Effector CD4-positive, alpha-beta T cell (primary cell): Measurements from ENCODE around the gene PSMB3.
A peak's percentile ranks its signal among the peaks of the same experiment; 100 is the strongest.
"Not testable (repeated sequence)": the region's sequence is repeated elsewhere in the genome, so short reads cannot be mapped to it uniquely, and the experiment has no call there.

Experiments used
- DNase-seq: peaks from one replicate; pipeline ENCODE4 v3.0.0-alpha.2; 2020

PSMB3 gene

GRCh38 chr17:38750044-38750311 lies 2.6 kb upstream of the PSMB3 start:
- DNase-seq = no peak

- no peak for DNase-seq
Observed at GRCh38 chr17:38750312-38751121, 2.0 kb upstream of the PSMB3 start.

- DNase-seq = no peak
Observed at GRCh38 chr17:38751144-38751807, 1.3 kb upstream of the PSMB3 start.

GRCh38 chr17:38751808-38752307 lies 683 bp upstream of the PSMB3 start:
- DNase-seq = peak; percentile 61

- no peak for DNase-seq
Observed at GRCh38 chr17:38753071-38753506, 548 bp downstream of the PSMB3 start.

- DNase-seq = no peak
Observed at GRCh38 chr17:38761612-38762011, 9.1 kb downstream of the PSMB3 start.

GRCh38 chr17:38762231-38762630 lies 9.7 kb downstream of the PSMB3 start:
- no peak for DNase-seq

- DNase-seq = no peak
Observed at GRCh38 chr17:38766341-38766740, 13.8 kb downstream of the PSMB3 start.

GRCh38 chr17:38768417-38768816 lies 15.9 kb downstream of the PSMB3 start:
- no peak for DNase-seq

GRCh38 chr17:38773258-38773657 lies 20.7 kb downstream of the PSMB3 start:
- no peak for DNase-seq

GRCh38 chr17:38777641-38778250 lies 25.2 kb downstream of the PSMB3 start:
- DNase-seq = no peak

GRCh38 chr17:38779965-38780752 lies 27.6 kb downstream of the PSMB3 start:
- DNase-seq = no peak

GRCh38 chr17:38783227-38783626 lies 30.7 kb downstream of the PSMB3 start:
- DNase-seq = no peak

- no peak for DNase-seq
Observed at GRCh38 chr17:38786372-38786771, 33.8 kb downstream of the PSMB3 start.

GRCh38 chr17:38787999-38788398 lies 35.5 kb downstream of the PSMB3 start:
- not testable (repeated sequence) for DNase-seq

GRCh38 chr17:38789185-38789584 lies 36.6 kb downstream of the PSMB3 start:
- DNase-seq = no peak

- DNase-seq = not testable (repeated sequence)
Observed at GRCh38 chr17:38790148-38790707, 37.7 kb downstream of the PSMB3 start.

- DNase-seq = no peak
Observed at GRCh38 chr17:38791162-38791561, 38.6 kb downstream of the PSMB3 start.

- no peak for DNase-seq
Observed at GRCh38 chr17:38794221-38794620, 41.7 kb downstream of the PSMB3 start.

GRCh38 chr17:38796451-38797157 lies 44.1 kb downstream of the PSMB3 start:
- DNase-seq = no peak

GRCh38 chr17:38797158-38797490 lies 44.6 kb downstream of the PSMB3 start:
- DNase-seq = no peak

GRCh38 chr17:38797828-38798227 lies 45.3 kb downstream of the PSMB3 start:
- no peak for DNase-seq
